GM06990 (cell line): ENCODE results near the gene OPRD1.
"Not testable (repeated sequence)": the region's sequence is repeated elsewhere in the genome, so short reads cannot be mapped to it uniquely, and the experiment has no call there.

Source experiments
- DNase-seq: peaks from one replicate; pipeline ENCODE4 v3.0.0-alpha.2; 2011; ENCODE audit not compliant: insufficient read length; ENCODE audit errors: extremely low read depth
- H3K27me3 ChIP-seq: replicated peaks from 2 replicates; pipeline ENCODE4 v1.6.0; 2011; ENCODE audit warnings: low read length; ENCODE audit not compliant: control insufficient read depth, insufficient read depth
- H3K36me3 ChIP-seq: 2 replicates; pipeline ENCODE4 v1.5.1; 2011; ENCODE audit warnings: low read length; ENCODE audit not compliant: control insufficient read depth, insufficient read depth
- H3K4me3 ChIP-seq: replicated peaks from 2 replicates; pipeline ENCODE4 v1.5.1; 2011; ENCODE audit warnings: low read depth, mild to moderate bottlenecking, control low read depth, low read length
- TF ChIP-seq, protein P1 (sequence below): IDR thresholded peaks from 2 replicates; pipeline ENCODE4 v1.5.1; 2011; ENCODE audit warnings: low read length, control low read depth, mild to moderate bottlenecking, inconsistent platforms; ENCODE audit not compliant: insufficient read depth, poor library complexity, severe bottlenecking

The OPRD1 gene

DNA sequence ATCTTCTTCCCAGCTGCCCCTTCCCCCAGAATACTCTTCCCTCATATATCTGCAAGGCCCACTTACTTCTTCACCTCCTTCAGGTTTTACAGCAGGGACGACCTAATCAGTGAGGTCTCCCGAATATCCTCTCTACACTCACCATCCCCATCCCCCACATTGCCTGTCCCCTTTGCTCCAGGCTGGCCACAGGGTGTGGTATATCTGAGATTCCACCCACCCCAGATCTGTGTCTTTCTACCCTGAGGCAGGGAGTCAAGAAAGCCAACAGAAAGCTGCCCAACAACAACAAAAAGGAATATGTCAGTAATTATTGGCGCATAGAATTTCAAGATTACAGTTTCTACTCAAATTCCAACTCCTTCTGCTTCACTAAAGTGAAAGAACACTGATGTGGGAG is 30.0 kb upstream of the OPRD1 start:
- Histone ChIP-seq H3K27me3 (no peaks in the 10 kb centered on the region; the same call in 1 of the 2 replicates), H3K4me3 (no peak overlapping the region), H3K36me3 (no peaks in the 10 kb centered on the region)
- TF ChIP-seq, protein P1, sequence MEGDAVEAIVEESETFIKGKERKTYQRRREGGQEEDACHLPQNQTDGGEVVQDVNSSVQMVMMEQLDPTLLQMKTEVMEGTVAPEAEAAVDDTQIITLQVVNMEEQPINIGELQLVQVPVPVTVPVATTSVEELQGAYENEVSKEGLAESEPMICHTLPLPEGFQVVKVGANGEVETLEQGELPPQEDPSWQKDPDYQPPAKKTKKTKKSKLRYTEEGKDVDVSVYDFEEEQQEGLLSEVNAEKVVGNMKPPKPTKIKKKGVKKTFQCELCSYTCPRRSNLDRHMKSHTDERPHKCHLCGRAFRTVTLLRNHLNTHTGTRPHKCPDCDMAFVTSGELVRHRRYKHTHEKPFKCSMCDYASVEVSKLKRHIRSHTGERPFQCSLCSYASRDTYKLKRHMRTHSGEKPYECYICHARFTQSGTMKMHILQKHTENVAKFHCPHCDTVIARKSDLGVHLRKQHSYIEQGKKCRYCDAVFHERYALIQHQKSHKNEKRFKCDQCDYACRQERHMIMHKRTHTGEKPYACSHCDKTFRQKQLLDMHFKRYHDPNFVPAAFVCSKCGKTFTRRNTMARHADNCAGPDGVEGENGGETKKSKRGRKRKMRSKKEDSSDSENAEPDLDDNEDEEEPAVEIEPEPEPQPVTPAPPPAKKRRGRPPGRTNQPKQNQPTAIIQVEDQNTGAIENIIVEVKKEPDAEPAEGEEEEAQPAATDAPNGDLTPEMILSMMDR, result no peak
- no peak for DNase-seq

DNA sequence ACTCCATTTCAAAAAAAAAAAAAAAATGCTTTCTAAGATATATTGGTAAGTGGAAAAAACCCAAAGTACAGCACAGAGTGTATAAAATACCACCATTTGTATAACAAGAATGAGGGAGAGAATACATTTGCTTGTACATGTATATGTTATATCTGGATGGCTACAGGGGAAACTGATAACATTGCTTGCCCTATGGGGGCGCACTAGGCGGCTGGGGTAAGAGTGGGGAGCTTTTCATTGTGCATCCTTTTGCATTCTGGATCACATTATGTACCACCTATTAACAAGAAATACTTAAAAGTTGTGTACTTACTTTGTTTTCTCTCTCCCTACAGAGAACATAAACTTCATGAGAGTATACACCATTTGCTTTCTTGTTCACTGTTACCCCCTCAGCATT is 28.6 kb upstream of the OPRD1 start:
- no peaks in the 10 kb centered on the region; the same call in 1 of the 2 replicates for H3K27me3 ChIP-seq
- TF ChIP-seq, protein P1, result peak; percentile 19
- no peaks in the 10 kb centered on the region for H3K36me3 ChIP-seq
- DNase-seq, result no peak
- no peak overlapping the region for H3K4me3 ChIP-seq

DNA sequence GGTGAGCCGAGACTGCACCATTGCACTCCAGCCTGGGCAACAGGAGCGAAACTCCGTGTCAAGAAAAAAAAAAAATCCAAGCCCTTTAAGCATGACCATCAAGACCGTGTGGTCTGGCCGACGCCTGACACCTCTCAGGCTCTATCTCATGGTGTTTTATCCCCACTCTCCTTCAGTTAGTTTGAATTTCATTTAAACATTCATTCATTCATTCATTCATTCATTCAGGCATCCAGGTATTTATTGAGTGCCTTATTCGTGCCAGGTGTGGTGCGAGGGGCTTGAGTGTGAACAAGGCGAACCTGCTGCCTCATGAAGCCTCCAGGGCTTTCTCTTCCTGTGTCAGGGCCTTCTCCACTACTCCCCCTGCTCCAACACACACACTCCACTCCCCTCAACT is 22.6 kb upstream of the OPRD1 start:
- no peak overlapping the region for H3K4me3 ChIP-seq
- no peak for DNase-seq
- TF ChIP-seq, protein P1, result no peak
- no peaks in the 10 kb centered on the region for H3K36me3 ChIP-seq
- H3K27me3 ChIP-seq, result no peaks in the 10 kb centered on the region; the same call in 1 of the 2 replicates

- no peak for DNase-seq
- TF ChIP-seq, protein P1, result no peak
- no peaks in the 10 kb centered on the region for H3K36me3 ChIP-seq
- H3K27me3 ChIP-seq, result no peaks in the 10 kb centered on the region; the same call in 1 of the 2 replicates
- H3K4me3 ChIP-seq, result no peak overlapping the region
Observed at GRCh38 chr1:28789816-28790215, 22.2 kb upstream of the OPRD1 start.

- DNase-seq, result no peak
- no peaks in the 10 kb centered on the region for H3K36me3 ChIP-seq
- H3K4me3 ChIP-seq, result no peak overlapping the region
- H3K27me3 ChIP-seq, result no peaks in the 10 kb centered on the region; the same call in 1 of the 2 replicates
- TF ChIP-seq, protein P1, result no peak
Observed at GRCh38 chr1:28790377-28791035, 21.5 kb upstream of the OPRD1 start.

DNA sequence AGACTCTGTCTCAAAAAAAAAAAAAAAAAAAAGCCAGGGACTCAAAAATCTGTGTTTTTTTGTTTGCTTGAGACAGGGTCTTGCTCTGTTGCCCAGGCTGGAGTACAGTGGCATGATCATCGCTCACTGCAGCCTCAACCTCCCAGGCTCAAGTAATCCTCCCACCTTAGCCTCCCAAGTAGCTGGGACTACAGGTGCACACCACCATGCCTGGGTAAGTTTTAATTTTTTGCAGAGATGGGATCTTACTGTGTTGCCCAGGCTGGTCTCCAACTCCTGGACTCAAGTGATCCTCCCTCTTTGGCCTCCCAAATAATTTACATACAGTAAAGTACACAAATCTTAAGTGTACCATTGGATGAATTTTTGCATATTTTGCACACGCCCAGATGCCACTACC is 20.0 kb upstream of the OPRD1 start:
- not testable (repeated sequence) for DNase-seq, H3K4me3 ChIP-seq, H3K36me3 ChIP-seq, H3K27me3 ChIP-seq
